Fibroblast of lung (primary cell): Measurements from ENCODE around the gene JAG1.

Experiments
- CTCF ChIP-seq, 2 donors: IDR thresholded peaks in 1 of 2; conservative IDR thresholded peaks in 1 of 2; 1 replicate in 1 of 2; 2 replicates in 1 of 2; pipeline ENCODE4 v1.5.1; 2011 to 2012; ENCODE audit warnings: low read length in 2 of 2, control low read depth in 1 of 2, inconsistent platforms in 1 of 2, low read depth in 1 of 2, mild to moderate bottlenecking in 1 of 2
- EZH2 ChIP-seq: IDR thresholded peaks from 2 replicates; pipeline ENCODE4 v1.5.1; 2012; ENCODE audit warnings: low read length, control low read depth, mild to moderate bottlenecking; ENCODE audit errors: missing control alignments

GRCh38 chr20:10634683-10635411 lies 39.0 kb downstream of the JAG1 start:
- TF ChIP-seq CTCF (conservative IDR thresholded peaks at IDR 0.05 in 1 of 2, IDR thresholded peaks at IDR 0.05 in 1 of 2; ENCODE audit: low read depth in 1 of 2, low read length in 2 of 2) (no peak), EZH2 (no peak)
